H1 (cell line): ENCODE data around the gene ELAVL1. TPM values are rescaled to one million over a fixed set of nuclear protein-coding genes. Genes with fewer than 3 reads are reported as not detected.
A peak's percentile ranks its signal among the peaks of the same experiment; 100 is the strongest.

Experiments
- CTCF ChIA-PET: fragments of 300-600 bp; sonication (Branson Sonifier 250); formaldehyde crosslinking; loops from one replicate; lab custom pipeline; 2021; ENCODE audit not compliant: partially characterized antibody; lab: Charles Lee
- POLR2A ChIA-PET: fragments of 300-600 bp; sonication (Branson Sonifier 250); formaldehyde crosslinking; loops from one replicate; lab custom pipeline; 2021; ENCODE audit warnings: inconsistent platforms; ENCODE audit not compliant: partially characterized antibody; lab: Charles Lee
- DNase-seq, 2 experiments: peaks; one replicate each; pipeline versions ENCODE4 v3.0.0 to v3.0.0-alpha.2; 2010 to 2022; ENCODE audit warnings: low spot score in 2 of 2, low read depth in 1 of 2, mixed read lengths in 1 of 2
- FAIRE-seq: peaks from 2 replicates; lab custom pipeline; 2011; peaks lifted over from hg19 to GRCh38; lab: Jason Lieb, UNC
- H2AFZ ChIP-seq: 2 replicates; pipeline ENCODE4 v1.8.1; 2012; ENCODE audit warnings: low read length, inconsistent platforms
- H2AK5ac ChIP-seq: 2 replicates; pipeline ENCODE4 v1.6.1; 2013; ENCODE audit warnings: low read depth, low read length
- H2BK120ac ChIP-seq: replicated peaks from 2 replicates; pipeline ENCODE3; 2013; ENCODE audit warnings: low read depth, low read length, inconsistent platforms
- H2BK12ac ChIP-seq: 2 replicates; pipeline ENCODE4 v1.6.1; 2013; ENCODE audit warnings: low read depth, low read length
- H2BK15ac ChIP-seq: 2 replicates; pipeline ENCODE4 v1.6.1; 2013; ENCODE audit warnings: low read length
- H2BK20ac ChIP-seq: 2 replicates; pipeline ENCODE4 v1.6.1; 2013; ENCODE audit warnings: low read length
- H2BK5ac ChIP-seq: 2 replicates; pipeline ENCODE4 v1.6.1; 2013; ENCODE audit warnings: low read depth, low read length
- H3K14ac ChIP-seq: 2 replicates; pipeline ENCODE4 v1.6.1; 2013; ENCODE audit warnings: inconsistent platforms; ENCODE audit not compliant: insufficient read length
- H3K18ac ChIP-seq: 2 replicates; pipeline ENCODE4 v1.6.1; 2013; ENCODE audit warnings: low read length; ENCODE audit errors: extremely low read depth
- H3K23ac ChIP-seq: 2 replicates; pipeline ENCODE4 v1.6.1; 2013; ENCODE audit warnings: inconsistent platforms; ENCODE audit not compliant: insufficient read length
- H3K23me2 ChIP-seq: 2 replicates; pipeline ENCODE4 v1.6.1; 2013; ENCODE audit warnings: low read depth, low read length
- H3K27ac ChIP-seq: 2 replicates; pipeline ENCODE4 v1.6.1; 2011; ENCODE audit warnings: low read depth, low read length, inconsistent platforms
- H3K27me3 ChIP-seq, 4 experiments: replicated peaks in 1 of 4; 1 replicate in 1 of 4; 2 replicates in 3 of 4; pipeline versions ENCODE4 v1.6.1 to v1.8.1; 2011 to 2013; ENCODE audit warnings: low read length in 3 of 4, mild to moderate bottlenecking in 3 of 4, inconsistent platforms in 2 of 4, mixed read lengths in 2 of 4, moderate library complexity in 1 of 4; ENCODE audit not compliant: control insufficient read depth in 3 of 4, insufficient read depth in 3 of 4; ENCODE audit errors: extremely low read depth in 1 of 4
- H3K36me3 ChIP-seq, 4 experiments: 2 replicates each; pipeline versions ENCODE4 v1.6.1 to v1.8.1; 2011 to 2013; ENCODE audit warnings: mild to moderate bottlenecking in 4 of 4, low read length in 3 of 4, moderate library complexity in 2 of 4, control low read depth in 1 of 4, inconsistent platforms in 1 of 4; ENCODE audit not compliant: insufficient read depth in 4 of 4, control insufficient read depth in 2 of 4
- H3K4ac ChIP-seq: replicated peaks from 2 replicates; pipeline ENCODE3; 2013; ENCODE audit warnings: low read length, low read depth, mixed read lengths, inconsistent platforms; ENCODE audit not compliant: insufficient read length
- H3K4me1 ChIP-seq, 4 experiments: replicated peaks in 1 of 4; 1 replicate in 1 of 4; 2 replicates in 3 of 4; pipeline versions ENCODE4 v1.6.1 to v1.8.1; 2011 to 2013; ENCODE audit warnings: low read length in 3 of 4, inconsistent platforms in 2 of 4, mixed read lengths in 1 of 4; ENCODE audit not compliant: insufficient read depth in 4 of 4, control insufficient read depth in 3 of 4
- H3K4me2 ChIP-seq, 2 experiments: 2 replicates each; pipeline versions ENCODE4 v1.6.1 to v1.8.1; 2011 to 2013; ENCODE audit warnings: low read depth in 2 of 2, low read length in 2 of 2, control low read depth in 1 of 2, inconsistent platforms in 1 of 2, mild to moderate bottlenecking in 1 of 2; ENCODE audit not compliant: insufficient read depth in 1 of 2
- H3K4me3 ChIP-seq, 4 experiments: fragments of 200-600, 300-600 bp in 1 of 4; sonication (generic), shearing (Covaris generic), sonication (Bioruptor Twin) in 1 of 4; 2 replicates each; pipeline versions ENCODE4 v1.5.1 to v1.8.1; 2011 to 2016; ENCODE audit warnings: low read length in 4 of 4, low read depth in 3 of 4, control low read depth in 2 of 4, inconsistent platforms in 2 of 4, mild to moderate bottlenecking in 2 of 4, mixed read lengths in 1 of 4, moderate library complexity in 1 of 4; ENCODE audit not compliant: insufficient read depth in 2 of 4; ENCODE audit errors: extremely low read depth in 1 of 4
- H3K56ac ChIP-seq: replicated peaks from 2 replicates; pipeline ENCODE3; 2013; ENCODE audit warnings: low read depth, mild to moderate bottlenecking, mixed read lengths, low read length, inconsistent platforms; ENCODE audit not compliant: insufficient read length
- H3K79me1 ChIP-seq: 2 replicates; pipeline ENCODE4 v1.6.1; 2013; ENCODE audit warnings: low read depth, low read length, control low read depth
- H3K79me2 ChIP-seq, 2 experiments: 2 replicates each; pipeline versions ENCODE4 v1.6.1 to v1.8.1; 2012 to 2013; ENCODE audit warnings: low read length in 2 of 2, mild to moderate bottlenecking in 2 of 2, inconsistent platforms in 1 of 2; ENCODE audit not compliant: insufficient read depth in 2 of 2, control insufficient read depth in 1 of 2
- H3K9ac ChIP-seq, 4 experiments: replicated peaks in 1 of 4; 1 replicate in 1 of 4; 2 replicates in 3 of 4; pipeline versions ENCODE4 v1.6.1 to v1.8.1; 2011 to 2013; ENCODE audit warnings: low read depth in 3 of 4, low read length in 3 of 4, control low read depth in 2 of 4, mild to moderate bottlenecking in 2 of 4, moderate library complexity in 2 of 4, inconsistent platforms in 1 of 4; ENCODE audit errors: extremely low read depth in 1 of 4
- H3K9me3 ChIP-seq, 2 experiments: 2 replicates each; pipeline versions ENCODE4 v1.6.1 to v1.8.1; 2012 to 2013; ENCODE audit warnings: mild to moderate bottlenecking in 2 of 2, moderate library complexity in 2 of 2, control low read depth in 1 of 2, inconsistent platforms in 1 of 2, low read depth in 1 of 2, low read length in 1 of 2, mixed read lengths in 1 of 2; ENCODE audit not compliant: insufficient read depth in 2 of 2
- H4K20me1 ChIP-seq, 2 experiments: replicated peaks in 1 of 2; 2 replicates each; pipeline versions ENCODE3 to v1.8.1; 2011 to 2013; ENCODE audit warnings: inconsistent platforms in 2 of 2, low read length in 2 of 2, mild to moderate bottlenecking in 1 of 2; ENCODE audit not compliant: insufficient read depth in 2 of 2, control insufficient read depth in 1 of 2
- H4K5ac ChIP-seq: 2 replicates; pipeline ENCODE4 v1.6.1; 2013; ENCODE audit warnings: low read length, low read depth, mixed read lengths, inconsistent platforms; ENCODE audit not compliant: insufficient read length
- H4K8ac ChIP-seq: 2 replicates; pipeline ENCODE4 v1.8.0; 2013; ENCODE audit warnings: mild to moderate bottlenecking, moderate library complexity, low read length, inconsistent platforms; ENCODE audit not compliant: insufficient read depth; ENCODE audit errors: extremely low read depth
- H4K91ac ChIP-seq: replicated peaks from 2 replicates; pipeline ENCODE3; 2013; ENCODE audit warnings: low read length, mixed read lengths, inconsistent platforms; ENCODE audit not compliant: insufficient read length
- CEBPB ChIP-seq: IDR thresholded peaks from 2 replicates; pipeline ENCODE4 v1.6.1; 2012; ENCODE audit warnings: low read depth, low read length
- CHD1 ChIP-seq: IDR thresholded peaks from 2 replicates; pipeline ENCODE4 v1.6.1; 2012; ENCODE audit warnings: low read depth, low read length, improper control_type of control experiment
- GTF2F1 ChIP-seq: IDR thresholded peaks from 2 replicates; pipeline ENCODE4 v1.6.1; 2012; ENCODE audit warnings: low read depth, low read length, improper control_type of control experiment, borderline replicate concordance
- KDM4A ChIP-seq: IDR thresholded peaks from one replicate; pipeline ENCODE4 v1.7.1; 2012; ENCODE audit warnings: low read depth, mild to moderate bottlenecking, moderate library complexity, low read length, inconsistent platforms; ENCODE audit not compliant: severe bottlenecking
- MAX ChIP-seq: IDR thresholded peaks from 2 replicates; pipeline ENCODE4 v1.6.1; 2012; ENCODE audit warnings: inconsistent platforms
- RBBP5 ChIP-seq: IDR thresholded peaks from 2 replicates; pipeline ENCODE4 v1.7.1; 2012; ENCODE audit warnings: low read depth, mild to moderate bottlenecking, inconsistent platforms, low read length, moderate library complexity, borderline replicate concordance
- RXRA ChIP-seq: IDR thresholded peaks from 2 replicates; pipeline ENCODE4 v1.6.1; 2011; ENCODE audit warnings: low read depth, mild to moderate bottlenecking, low read length, moderate library complexity; ENCODE audit not compliant: insufficient read depth
- SIN3A ChIP-seq, 2 experiments: IDR thresholded peaks in 1 of 2; conservative IDR thresholded peaks in 1 of 2; 2 replicates each; pipeline ENCODE4 v1.6.1; 2011 to 2012; ENCODE audit warnings: low read length in 2 of 2, improper control_type of control experiment in 1 of 2, low read depth in 1 of 2, mild to moderate bottlenecking in 1 of 2
- SP2 ChIP-seq: IDR thresholded peaks from 2 replicates; pipeline ENCODE4 v1.6.1; 2012; ENCODE audit warnings: mild to moderate bottlenecking, low read length, inconsistent platforms
- ZNF274 ChIP-seq: IDR thresholded peaks from 2 replicates; pipeline ENCODE4 v1.7.0; 2012; ENCODE audit warnings: low read length, borderline replicate concordance; ENCODE audit errors: extremely low read depth
- WGBS, 2 experiments: shearing (Covaris generic) in 1 of 2; methylation state at CpG; one replicate each; pipeline versions ENCODE4 v1.1.6 to v1.1.7; 2013 to 2015; ENCODE audit warnings: low lambda C conversion rate in 2 of 2, mixed read lengths in 2 of 2, inconsistent platforms in 1 of 2, low coverage in 1 of 2, missing lambda C conversion rate in 1 of 2; ENCODE audit not compliant: insufficient replicate concordance in 2 of 2, insufficient coverage in 1 of 2, insufficient read length in 1 of 2; ENCODE audit errors: extremely low coverage in 1 of 2, missing lambda C conversion rate in 1 of 2; 5-methylcytosine and 5-hydroxymethylcytosine counted together
- polyA plus RNA-seq, 7 experiments: library from polyadenylated mRNA; depleted of rRNA in 3 of 7; stranded (reverse) in 5 of 7; unstranded in 2 of 7; fragments of >200 nt in 5 of 7; fragments of 200-250 nt in 2 of 7; gene quantifications; 1 replicate in 5 of 7; 2 replicates in 1 of 7; 4 replicates in 1 of 7; pipeline versions ENCODE4 v1.2.1 to v1.2.3, GENCODE V29; 2011 to 2013; ENCODE audit warnings: missing spikeins in 2 of 7, mixed read lengths in 2 of 7
- total RNA-seq: library from RNA; stranded (reverse); fragmentation: NEBNext Ultra II Directional; extraction: Animal tissue kit (Norgen Biotek cat#: 25700); gene quantifications from 2 replicates; pipeline ENCODE4 v1.2.1, GENCODE V29; 2021

ELAVL1 gene
- total and polyA plus RNA-seq, 2 of the 8 experiments (the other 6 are each of a cell fraction or from before 2014, with no cell fraction given), result 56.7 to 163 TPM

GRCh38 chr19:7944177-7944761 lies 61.2 kb downstream of the ELAVL1 start:
- Histone ChIP-seq H2BK15ac (no peak overlapping the region), H2BK120ac (no peak overlapping the region), H3K27me3 (no peaks in the 10 kb centered on the region), H3K4me1 (peaks cover 0 to 3% (median 0%) of the 10 kb centered on the region in 4 experiments; a peak in 1 of 7 replicates), H2BK12ac (no peak overlapping the region; the same call in 1 of the 2 replicates), H4K91ac (no peak overlapping the region), H2AK5ac (peak overlapping the region; percentile 30; the same call in 1 of the 2 replicates), H3K23me2 (peaks cover 3% of the 10 kb centered on the region; the same call in 1 of the 2 replicates), H3K27ac (peak overlapping the region; percentile 91), H2BK5ac (peak overlapping the region; percentile 67; the same call in 1 of the 2 replicates), H3K9ac (peak overlapping the region; percentile 77 to 95 (median 91)), H2AFZ (0 out of 2 replicates have a peak overlapping the region, but pooled peaks have one; percentile 0), H4K8ac (peak overlapping the region; percentile 88; the same call in 1 of the 2 replicates), H3K36me3 (peaks cover 0 to 19% (median 7%) of the 10 kb centered on the region in 4 experiments; a peak in 6 of 8 replicates), H3K18ac (peak overlapping the region; percentile 64; the same call in 1 of the 2 replicates), H3K79me2 (peaks cover 5 to 26% of the 10 kb centered on the region in 2 experiments; a peak in 3 of 4 replicates), H3K4me2 (peak overlapping the region; percentile 74 to 83), H2BK20ac (0 out of 2 replicates have a peak overlapping the region, but pooled peaks have one; percentile 32), H3K9me3 (no peaks in the 10 kb centered on the region), H3K23ac (no peak overlapping the region), H4K5ac (no peak overlapping the region), H3K79me1 (peaks cover 8% of the 10 kb centered on the region), H3K14ac (no peak overlapping the region), H3K4me3 (peak overlapping the region; percentile 74 to 99 (median 84)), H3K56ac (peak overlapping the region; percentile 62), H4K20me1 (peaks cover 2 to 3% of the 10 kb centered on the region in 2 experiments), H3K4ac (no peak overlapping the region)
- CTCF ChIA-PET, result interaction anchor here (0.6 to 3.8 kb wide), 39 partner anchors 8 to 445 kb away, joined by 3 to 36 read pairs (median 5); no protein-coding TSS in a partner anchor
- DNase-seq, result peak; percentile 63 to 90
- POLR2A ChIA-PET, result interaction anchor here (0.6 to 13.5 kb wide), 43 partner anchors 8 to 1732 kb away, joined by 3 to 205 read pairs (median 4); partner anchors contain the start of genes CTXN1, ELAVL1, FBN3 and SNAPC2
- FAIRE-seq, result peak; percentile 86
- WGBS, 2 experiments, result 26% methylated on average over 18 of the region's 18 CpGs; no CpG with 5 or more reads in 1 of the 2 experiments
- TF ChIP-seq SIN3A (conservative IDR thresholded peaks at IDR 0.05 in 1 of 2, IDR thresholded peaks at IDR 0.05 in 1 of 2; ENCODE audit: low read depth in 1 of 2, low read length in 2 of 2) (peak; percentile 74 to 91; a peak in 3 of 4 replicates), MAX (no peak), CHD1 (no peak), RXRA (no peak), RBBP5 (no peak), KDM4A (no peak), GTF2F1 (no peak), CEBPB (no peak), SP2 (no peak), ZNF274 (no peak)
